GM23338 (cell line): ENCODE measurements around the gene ABAT. TPM values are rescaled to one million over a fixed set of nuclear protein-coding genes. Genes with fewer than 3 reads are reported as not detected.

ENCODE experiments used
- ATAC-seq: fragments of 200-7000 bp; cut with Tn5 transposase; 3 replicates; pipeline ENCODE4 v1.9.1; 2020
- DNase-seq: peaks from one replicate; pipeline ENCODE4 v3.0.0-alpha.2; 2015; ENCODE audit warnings: low spot score
- H2AFZ ChIP-seq: fragments of 200-600 bp; sonication (generic); 2 replicates; pipeline ENCODE4 v1.8.0; 2016; ENCODE audit warnings: antibody characterized with exemption, mild to moderate bottlenecking, moderate library complexity
- H3F3A ChIP-seq: fragments of 200-600 bp; sonication (generic); replicated peaks from 2 replicates; pipeline ENCODE4 v1.8.0; 2017; ENCODE audit warnings: antibody characterized with exemption, mixed run types, low read depth
- H3K27ac ChIP-seq: fragments of 200-600 bp; sonication (generic); 2 replicates; pipeline ENCODE4 v1.6.1; 2016; ENCODE audit warnings: low read depth
- H3K27me3 ChIP-seq: fragments of 200-600 bp; sonication (generic); 2 replicates; pipeline ENCODE4 v1.8.0; 2016; ENCODE audit warnings: mild to moderate bottlenecking, mixed run types, moderate library complexity; ENCODE audit not compliant: insufficient read depth
- H3K36me3 ChIP-seq: fragments of 200-600 bp; sonication (generic); 2 replicates; pipeline ENCODE4 v1.8.0; 2016; ENCODE audit warnings: mild to moderate bottlenecking; ENCODE audit not compliant: insufficient read depth
- H3K4me1 ChIP-seq: fragments of 200-600 bp; sonication (generic); 2 replicates; pipeline ENCODE4 v1.8.0; 2016; ENCODE audit warnings: mild to moderate bottlenecking, moderate library complexity; ENCODE audit not compliant: insufficient read depth
- H3K4me2 ChIP-seq: fragments of 200-600 bp; sonication (generic); 2 replicates; pipeline ENCODE4 v1.7.1; 2017; ENCODE audit warnings: mixed run types
- H3K4me3 ChIP-seq: fragments of 200-600 bp; sonication (generic); 2 replicates; pipeline ENCODE4 v1.6.1; 2016; ENCODE audit warnings: mixed run types
- H3K79me2 ChIP-seq: fragments of 200-600 bp; sonication (generic); replicated peaks from 2 replicates; pipeline ENCODE4 v1.8.0; 2017; ENCODE audit warnings: mild to moderate bottlenecking; ENCODE audit not compliant: insufficient read depth
- H3K9me2 ChIP-seq: fragments of 200-600 bp; sonication (generic); 2 replicates; pipeline ENCODE4 v1.8.0; 2017; ENCODE audit not compliant: insufficient read depth
- H4K20me1 ChIP-seq: fragments of 200-600 bp; sonication (generic); replicated peaks from 2 replicates; pipeline ENCODE4 v1.8.0; 2017; ENCODE audit warnings: mild to moderate bottlenecking; ENCODE audit not compliant: insufficient read depth
- H3K27ac Mint-ChIP-seq: 2 replicates; pipeline ENCODE4 v1.8.0; 2020; ENCODE audit warnings: inconsistent platforms, mild to moderate bottlenecking, moderate library complexity, mixed read lengths
- H3K27me3 Mint-ChIP-seq: 3 replicates; pipeline ENCODE4 v1.8.0; 2022; ENCODE audit warnings: low read depth, mild to moderate bottlenecking, moderate library complexity, mixed read lengths, inconsistent platforms; ENCODE audit not compliant: insufficient read depth, poor library complexity
- H3K36me3 Mint-ChIP-seq: 3 replicates; pipeline ENCODE4 v1.8.0; 2021; ENCODE audit warnings: low read depth, mild to moderate bottlenecking, inconsistent platforms, moderate library complexity, mixed read lengths
- H3K4me1 Mint-ChIP-seq: 3 replicates; pipeline ENCODE4 v1.8.0; 2020; ENCODE audit warnings: mild to moderate bottlenecking, inconsistent platforms, mixed read lengths
- H3K4me3 Mint-ChIP-seq: 3 replicates; pipeline ENCODE4 v1.8.0; 2021; ENCODE audit warnings: moderate library complexity, mild to moderate bottlenecking, inconsistent platforms, mixed read lengths
- H3K9me3 Mint-ChIP-seq: 3 replicates; pipeline ENCODE4 v1.8.0; 2020; ENCODE audit warnings: moderate library complexity, mild to moderate bottlenecking, inconsistent platforms, mixed read lengths
- EZH2phosphoT487 ChIP-seq: fragments of 200-600 bp; sonication (generic); IDR thresholded peaks from one replicate; pipeline ENCODE4 v1.8.1; 2018; ENCODE audit warnings: antibody characterized with exemption; ENCODE audit not compliant: unreplicated experiment
- POLR2AphosphoS5 ChIP-seq: IDR thresholded peaks from 2 replicates; pipeline ENCODE4 v1.6.1; 2016; ENCODE audit warnings: antibody characterized with exemption, low read depth
- ZNF114 ChIP-seq: fragments of 250-450 bp; sonication (Bioruptor Pico); IDR thresholded peaks from 2 replicates; pipeline ENCODE4 v1.5.0; 2020; ENCODE audit warnings: mild to moderate bottlenecking, moderate library complexity
- ZNF331 ChIP-seq: fragments of 250-450 bp; sonication (Bioruptor Pico); IDR thresholded peaks from 2 replicates; pipeline ENCODE4 v1.5.0; 2020; ENCODE audit warnings: low read depth, mild to moderate bottlenecking, moderate library complexity
- polyA plus RNA-seq: library from polyadenylated mRNA; unstranded; fragments of >200 nt; fragmentation: Nextera tagmentation; extraction: Ambion mirVana; gene quantifications from 2 replicates; pipeline ENCODE4 v1.2.1, GENCODE V29; 2016
- total RNA-seq: library from RNA; depleted of rRNA; stranded (reverse); fragments of >200 nt; shearing (Covaris generic); gene quantifications from 2 replicates; pipeline ENCODE4 v1.2.3, GENCODE V29; 2014
- TF ChIP-seq, protein P1 (sequence below): IDR thresholded peaks from 2 replicates; pipeline ENCODE4 v1.6.1; 2016; ENCODE audit warnings: antibody characterized with exemption
- TF ChIP-seq, protein P2 (sequence below): fragments of 250-450 bp; sonication (Bioruptor Pico); IDR thresholded peaks from 2 replicates; pipeline ENCODE4 v1.5.0; 2020; ENCODE audit warnings: mild to moderate bottlenecking, moderate library complexity

ABAT gene
- total and polyA plus RNA-seq, 2 experiments from 2014 or later, result 4.4 to 8.8 TPM

DNA sequence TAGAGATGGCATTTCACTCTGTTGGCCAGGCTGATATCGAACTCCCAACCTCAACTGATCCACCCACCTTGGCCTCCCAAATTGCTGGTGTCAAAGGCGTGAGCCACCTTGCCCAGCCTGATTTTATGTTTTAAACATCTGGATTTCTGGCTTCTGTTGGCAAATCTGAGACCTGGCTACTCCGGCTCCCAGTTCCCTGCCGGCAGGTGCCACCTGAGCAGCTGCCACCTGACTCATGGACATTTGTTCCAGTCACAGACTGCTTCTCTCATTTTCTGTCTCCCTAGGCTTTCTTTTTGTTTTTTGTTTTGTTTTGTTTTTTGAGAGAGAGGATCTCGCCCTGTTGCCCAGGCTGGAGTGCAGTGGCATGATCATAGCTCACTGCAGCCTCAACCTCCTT, 132.8 kb downstream of the ABAT start:
- ATAC-seq (no peak), DNase-seq (no peak)
- Mint-ChIP-seq H3K4me1 (no peaks in the 10 kb centered on the region), H3K27ac (no peak overlapping the region), H3K36me3 (peaks cover 96% of the 10 kb centered on the region), H3K4me3 (no peak overlapping the region), H3K9me3 (no peaks in the 10 kb centered on the region; the same call in 2 of the 3 replicates), H3K27me3 (peaks cover 7% of the 10 kb centered on the region)
- H3K27me3 ChIP-seq, result no peaks in the 10 kb centered on the region
- no peak overlapping the region for H3K4me3 ChIP-seq
- no peak overlapping the region for H3K27ac ChIP-seq
- H3K4me2 ChIP-seq, result no peak overlapping the region
- H3K4me1 ChIP-seq, result no peaks in the 10 kb centered on the region
- H3K79me2 ChIP-seq, result peaks cover 54% of the 10 kb centered on the region
- H3K36me3 ChIP-seq, result peaks cover 77% of the 10 kb centered on the region
- no peak for TF ChIP-seq POLR2AphosphoS5
- no peak for TF ChIP-seq ZNF331
- TF ChIP-seq, protein P1, sequence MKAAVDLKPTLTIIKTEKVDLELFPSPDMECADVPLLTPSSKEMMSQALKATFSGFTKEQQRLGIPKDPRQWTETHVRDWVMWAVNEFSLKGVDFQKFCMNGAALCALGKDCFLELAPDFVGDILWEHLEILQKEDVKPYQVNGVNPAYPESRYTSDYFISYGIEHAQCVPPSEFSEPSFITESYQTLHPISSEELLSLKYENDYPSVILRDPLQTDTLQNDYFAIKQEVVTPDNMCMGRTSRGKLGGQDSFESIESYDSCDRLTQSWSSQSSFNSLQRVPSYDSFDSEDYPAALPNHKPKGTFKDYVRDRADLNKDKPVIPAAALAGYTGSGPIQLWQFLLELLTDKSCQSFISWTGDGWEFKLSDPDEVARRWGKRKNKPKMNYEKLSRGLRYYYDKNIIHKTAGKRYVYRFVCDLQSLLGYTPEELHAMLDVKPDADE, result no peak
- TF ChIP-seq, protein P2, sequence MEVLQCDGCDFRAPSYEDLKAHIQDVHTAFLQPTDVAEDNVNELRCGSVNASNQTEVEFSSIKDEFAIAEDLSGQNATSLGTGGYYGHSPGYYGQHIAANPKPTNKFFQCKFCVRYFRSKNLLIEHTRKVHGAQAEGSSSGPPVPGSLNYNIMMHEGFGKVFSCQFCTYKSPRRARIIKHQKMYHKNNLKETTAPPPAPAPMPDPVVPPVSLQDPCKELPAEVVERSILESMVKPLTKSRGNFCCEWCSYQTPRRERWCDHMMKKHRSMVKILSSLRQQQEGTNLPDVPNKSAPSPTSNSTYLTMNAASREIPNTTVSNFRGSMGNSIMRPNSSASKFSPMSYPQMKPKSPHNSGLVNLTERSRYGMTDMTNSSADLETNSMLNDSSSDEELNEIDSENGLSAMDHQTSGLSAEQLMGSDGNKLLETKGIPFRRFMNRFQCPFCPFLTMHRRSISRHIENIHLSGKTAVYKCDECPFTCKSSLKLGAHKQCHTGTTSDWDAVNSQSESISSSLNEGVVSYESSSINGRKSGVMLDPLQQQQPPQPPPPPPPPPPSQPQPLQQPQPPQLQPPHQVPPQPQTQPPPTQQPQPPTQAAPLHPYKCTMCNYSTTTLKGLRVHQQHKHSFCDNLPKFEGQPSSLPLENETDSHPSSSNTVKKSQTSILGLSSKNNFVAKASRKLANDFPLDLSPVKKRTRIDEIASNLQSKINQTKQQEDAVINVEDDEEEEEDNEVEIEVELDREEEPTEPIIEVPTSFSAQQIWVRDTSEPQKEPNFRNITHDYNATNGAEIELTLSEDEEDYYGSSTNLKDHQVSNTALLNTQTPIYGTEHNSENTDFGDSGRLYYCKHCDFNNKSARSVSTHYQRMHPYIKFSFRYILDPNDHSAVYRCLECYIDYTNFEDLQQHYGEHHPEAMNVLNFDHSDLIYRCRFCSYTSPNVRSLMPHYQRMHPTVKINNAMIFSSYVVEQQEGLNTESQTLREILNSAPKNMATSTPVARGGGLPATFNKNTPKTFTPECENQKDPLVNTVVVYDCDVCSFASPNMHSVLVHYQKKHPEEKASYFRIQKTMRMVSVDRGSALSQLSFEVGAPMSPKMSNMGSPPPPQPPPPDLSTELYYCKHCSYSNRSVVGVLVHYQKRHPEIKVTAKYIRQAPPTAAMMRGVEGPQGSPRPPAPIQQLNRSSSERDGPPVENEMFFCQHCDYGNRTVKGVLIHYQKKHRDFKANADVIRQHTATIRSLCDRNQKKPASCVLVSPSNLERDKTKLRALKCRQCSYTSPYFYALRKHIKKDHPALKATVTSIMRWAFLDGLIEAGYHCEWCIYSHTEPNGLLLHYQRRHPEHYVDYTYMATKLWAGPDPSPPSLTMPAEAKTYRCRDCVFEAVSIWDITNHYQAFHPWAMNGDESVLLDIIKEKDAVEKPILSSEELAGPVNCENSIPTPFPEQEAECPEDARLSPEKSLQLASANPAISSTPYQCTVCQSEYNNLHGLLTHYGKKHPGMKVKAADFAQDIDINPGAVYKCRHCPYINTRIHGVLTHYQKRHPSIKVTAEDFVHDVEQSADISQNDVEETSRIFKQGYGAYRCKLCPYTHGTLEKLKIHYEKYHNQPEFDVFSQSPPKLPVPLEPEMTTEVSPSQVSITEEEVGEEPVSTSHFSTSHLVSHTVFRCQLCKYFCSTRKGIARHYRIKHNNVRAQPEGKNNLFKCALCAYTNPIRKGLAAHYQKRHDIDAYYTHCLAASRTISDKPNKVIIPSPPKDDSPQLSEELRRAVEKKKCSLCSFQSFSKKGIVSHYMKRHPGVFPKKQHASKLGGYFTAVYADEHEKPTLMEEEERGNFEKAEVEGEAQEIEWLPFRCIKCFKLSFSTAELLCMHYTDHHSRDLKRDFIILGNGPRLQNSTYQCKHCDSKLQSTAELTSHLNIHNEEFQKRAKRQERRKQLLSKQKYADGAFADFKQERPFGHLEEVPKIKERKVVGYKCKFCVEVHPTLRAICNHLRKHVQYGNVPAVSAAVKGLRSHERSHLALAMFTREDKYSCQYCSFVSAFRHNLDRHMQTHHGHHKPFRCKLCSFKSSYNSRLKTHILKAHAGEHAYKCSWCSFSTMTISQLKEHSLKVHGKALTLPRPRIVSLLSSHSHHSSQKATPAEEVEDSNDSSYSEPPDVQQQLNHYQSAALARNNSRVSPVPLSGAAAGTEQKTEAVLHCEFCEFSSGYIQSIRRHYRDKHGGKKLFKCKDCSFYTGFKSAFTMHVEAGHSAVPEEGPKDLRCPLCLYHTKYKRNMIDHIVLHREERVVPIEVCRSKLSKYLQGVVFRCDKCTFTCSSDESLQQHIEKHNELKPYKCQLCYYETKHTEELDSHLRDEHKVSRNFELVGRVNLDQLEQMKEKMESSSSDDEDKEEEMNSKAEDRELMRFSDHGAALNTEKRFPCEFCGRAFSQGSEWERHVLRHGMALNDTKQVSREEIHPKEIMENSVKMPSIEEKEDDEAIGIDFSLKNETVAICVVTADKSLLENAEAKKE (CRISPR knock-in tag), result no peak
- TF ChIP-seq ZNF114 (CRISPR knock-in tag), result no peak
- TF ChIP-seq EZH2phosphoT487, result no peak
- peaks cover 16% of the 10 kb centered on the region; the same call in 1 of the 2 replicates for H3F3A ChIP-seq
- no peak overlapping the region for H2AFZ ChIP-seq
- H3K9me2 ChIP-seq, result no peaks in the 10 kb centered on the region
- H4K20me1 ChIP-seq, result peaks cover 25% of the 10 kb centered on the region
